DOHH2 (cell line): ENCODE measurements around the gene SLF2.
A peak's percentile ranks its signal among the peaks of the same experiment; 100 is the strongest.

Experiments
- H3F3A ChIP-seq: fragments of 200-600 bp; sonication (generic), shearing (Covaris generic); 2 replicates; pipeline ENCODE4 v1.6.0; 2016; ENCODE audit warnings: antibody characterized with exemption, mild to moderate bottlenecking; ENCODE audit not compliant: control insufficient read depth, insufficient read depth
- H3K27ac ChIP-seq: fragments of 200-600 bp; sonication (generic); 2 replicates; pipeline ENCODE4 v1.5.1; 2014; ENCODE audit warnings: low read depth, mild to moderate bottlenecking, low read length, moderate library complexity
- H3K27me3 ChIP-seq: fragments of 200-600 bp; sonication (generic); 2 replicates; pipeline ENCODE4 v1.6.1; 2014; ENCODE audit warnings: mild to moderate bottlenecking, low read length, mixed read lengths; ENCODE audit not compliant: control insufficient read depth
- H3K36me3 ChIP-seq: fragments of 200-600 bp; sonication (generic); 2 replicates; pipeline ENCODE4 v1.6.1; 2014; ENCODE audit warnings: mild to moderate bottlenecking, low read length, moderate library complexity, mixed read lengths; ENCODE audit not compliant: control insufficient read depth
- H3K4me1 ChIP-seq: fragments of 200-600 bp; sonication (generic); 2 replicates; pipeline ENCODE4 v1.6.1; 2014; ENCODE audit warnings: mild to moderate bottlenecking, low read length, mixed read lengths; ENCODE audit not compliant: control insufficient read depth
- H3K4me2 ChIP-seq: fragments of 200-600 bp; sonication (generic); 2 replicates; pipeline ENCODE4 v1.6.0; 2014; ENCODE audit warnings: mild to moderate bottlenecking, low read length, moderate library complexity
- H3K4me3 ChIP-seq: fragments of 200-600 bp; sonication (generic); 2 replicates; pipeline ENCODE4 v1.5.1; 2014; ENCODE audit warnings: mild to moderate bottlenecking, low read length, mixed read lengths
- H3K79me2 ChIP-seq: fragments of 200-600 bp; sonication (generic); 2 replicates; pipeline ENCODE4 v1.6.1; 2014; ENCODE audit warnings: mild to moderate bottlenecking, low read length, mixed read lengths; ENCODE audit not compliant: control insufficient read depth
- H3K9me2 ChIP-seq: fragments of 200-600 bp; sonication (generic); replicated peaks from 2 replicates; pipeline ENCODE4 v1.6.1; 2014; ENCODE audit warnings: mild to moderate bottlenecking, low read length, mixed read lengths; ENCODE audit not compliant: control insufficient read depth
- H3K9me3 ChIP-seq: fragments of 200-600 bp; sonication (generic); 2 replicates; pipeline ENCODE4 v1.6.1; 2014; ENCODE audit warnings: antibody characterized with exemption, low read length, mixed read lengths; ENCODE audit not compliant: control insufficient read depth, insufficient read depth
- H4K20me1 ChIP-seq: fragments of 200-600 bp; sonication (generic); 2 replicates; pipeline ENCODE4 v1.6.0; 2014; ENCODE audit warnings: low read depth, mild to moderate bottlenecking, antibody characterized with exemption, low read length, moderate library complexity; ENCODE audit not compliant: control insufficient read depth, insufficient read depth
- EZH2phosphoT487 ChIP-seq: fragments of 200-600 bp; sonication (generic); IDR thresholded peaks from 2 replicates; pipeline ENCODE4 v1.6.1; 2017; ENCODE audit warnings: borderline replicate concordance, mild to moderate bottlenecking, antibody characterized with exemption, low read length, moderate library complexity, mixed read lengths
- TF ChIP-seq, protein P1 (sequence below): fragments of 200-600 bp; sonication (generic); IDR thresholded peaks from one replicate; pipeline ENCODE4 v1.5.1; 2014; ENCODE audit warnings: antibody characterized with exemption, mild to moderate bottlenecking, low read depth, low read length; ENCODE audit not compliant: poor library complexity, severe bottlenecking

SLF2 gene

DNA sequence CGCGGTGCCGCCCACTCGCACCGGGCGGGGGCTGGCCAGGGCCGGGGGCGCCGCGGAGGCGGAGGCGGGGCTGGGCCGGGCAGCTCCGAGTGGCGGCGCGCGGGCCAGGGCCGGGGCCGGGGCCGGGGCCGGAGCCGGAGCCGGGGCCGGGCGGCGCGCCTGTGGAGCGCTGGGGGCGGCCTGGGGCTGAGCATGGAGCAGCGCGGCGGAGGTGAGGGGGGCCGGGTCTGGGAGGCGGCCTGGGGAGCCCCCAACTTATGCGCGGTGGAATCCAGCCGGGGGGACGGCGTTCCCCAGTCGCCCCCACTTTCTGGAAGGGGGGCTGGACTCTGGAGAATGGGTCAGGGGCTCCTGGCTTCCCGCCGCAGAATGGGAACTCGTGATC, 87.0 kb downstream of the SLF2 start, which contains the start of gene LZTS2:
Gene LZTS2, plus strand, starts transcription at position 67 of the 385 bp plus-strand sequence. CDS start 2,731 bp downstream, outside the sequence.
- Histone ChIP-seq H3K9me2 (no peaks in the 10 kb centered on the region), H3K4me2 (peak within 1 kb of the TSS; percentile 100), H3F3A (peaks cover 16% of the 10 kb centered on the region), H3K27ac (peak within 1 kb of the TSS; percentile 81), H3K9me3 (no peaks in the 10 kb centered on the region), H4K20me1 (no peaks in the 10 kb centered on the region), H3K4me1 (peaks cover 29% of the 10 kb centered on the region), H3K36me3 (peaks cover 3% of the 10 kb centered on the region), H3K4me3 (peak within 1 kb of the TSS; percentile 97), H3K27me3 (no peaks in the 10 kb centered on the region), H3K79me2 (peaks cover 17% of the 10 kb centered on the region)
- TF ChIP-seq EZH2phosphoT487: no peak
- TF ChIP-seq, protein P1, sequence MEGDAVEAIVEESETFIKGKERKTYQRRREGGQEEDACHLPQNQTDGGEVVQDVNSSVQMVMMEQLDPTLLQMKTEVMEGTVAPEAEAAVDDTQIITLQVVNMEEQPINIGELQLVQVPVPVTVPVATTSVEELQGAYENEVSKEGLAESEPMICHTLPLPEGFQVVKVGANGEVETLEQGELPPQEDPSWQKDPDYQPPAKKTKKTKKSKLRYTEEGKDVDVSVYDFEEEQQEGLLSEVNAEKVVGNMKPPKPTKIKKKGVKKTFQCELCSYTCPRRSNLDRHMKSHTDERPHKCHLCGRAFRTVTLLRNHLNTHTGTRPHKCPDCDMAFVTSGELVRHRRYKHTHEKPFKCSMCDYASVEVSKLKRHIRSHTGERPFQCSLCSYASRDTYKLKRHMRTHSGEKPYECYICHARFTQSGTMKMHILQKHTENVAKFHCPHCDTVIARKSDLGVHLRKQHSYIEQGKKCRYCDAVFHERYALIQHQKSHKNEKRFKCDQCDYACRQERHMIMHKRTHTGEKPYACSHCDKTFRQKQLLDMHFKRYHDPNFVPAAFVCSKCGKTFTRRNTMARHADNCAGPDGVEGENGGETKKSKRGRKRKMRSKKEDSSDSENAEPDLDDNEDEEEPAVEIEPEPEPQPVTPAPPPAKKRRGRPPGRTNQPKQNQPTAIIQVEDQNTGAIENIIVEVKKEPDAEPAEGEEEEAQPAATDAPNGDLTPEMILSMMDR: no peak

DNA sequence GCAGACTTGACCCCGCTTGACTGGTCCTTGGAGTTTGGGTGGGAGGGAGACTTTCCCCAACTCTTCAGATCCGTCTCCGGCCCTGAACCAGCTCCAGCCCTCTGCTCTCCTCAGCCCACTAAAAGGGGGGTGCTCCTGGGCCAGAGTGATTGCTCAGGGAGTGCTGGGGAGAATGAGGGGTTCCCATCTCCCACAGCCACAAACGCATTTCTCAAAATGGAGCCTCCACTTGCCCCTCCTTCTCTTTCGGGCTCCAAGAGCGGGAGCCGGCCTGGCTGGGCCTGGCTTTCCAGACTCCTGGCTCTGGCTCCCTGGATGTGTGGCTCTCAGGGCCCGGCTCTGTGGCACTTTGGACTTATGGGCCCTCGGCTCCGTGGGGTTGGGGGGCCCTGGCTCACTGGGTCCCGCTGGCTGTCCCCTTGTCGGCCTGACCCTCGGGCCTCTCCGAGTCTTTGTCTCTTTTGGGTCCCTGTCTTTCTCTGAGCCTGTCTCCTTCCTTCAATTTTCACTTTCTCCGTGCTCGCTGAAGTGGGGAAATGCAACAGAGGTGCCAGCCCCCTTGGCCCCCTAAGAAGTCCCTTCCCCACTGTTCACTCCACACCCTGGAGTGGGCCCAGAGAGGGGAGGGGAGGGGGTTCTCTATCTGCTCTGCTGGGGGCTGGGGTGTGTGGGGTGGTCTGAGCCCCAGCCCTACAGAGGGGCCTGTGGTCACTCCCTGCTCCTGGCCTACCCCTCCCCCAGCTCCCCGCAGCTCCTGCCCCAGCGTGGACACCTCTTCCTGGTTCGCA, 87.6 kb downstream of the SLF2 start:
- H3K4me1 ChIP-seq: peaks cover 29% of the 10 kb centered on the region
- no peak for TF ChIP-seq EZH2phosphoT487
- TF ChIP-seq, protein P1: no peak
- H3K36me3 ChIP-seq: no peaks in the 10 kb centered on the region
- no peaks in the 10 kb centered on the region for H4K20me1 ChIP-seq
- H3K79me2 ChIP-seq: peaks cover 17% of the 10 kb centered on the region
- H3K27ac ChIP-seq: no peak overlapping the region
- H3K27me3 ChIP-seq: no peaks in the 10 kb centered on the region
- H3K4me2 ChIP-seq: peak overlapping the region; percentile 51
- peak overlapping the region; percentile 49 for H3K4me3 ChIP-seq
- H3K9me2 ChIP-seq: no peaks in the 10 kb centered on the region
- H3F3A ChIP-seq: peaks cover 13% of the 10 kb centered on the region
- H3K9me3 ChIP-seq: no peaks in the 10 kb centered on the region

DNA sequence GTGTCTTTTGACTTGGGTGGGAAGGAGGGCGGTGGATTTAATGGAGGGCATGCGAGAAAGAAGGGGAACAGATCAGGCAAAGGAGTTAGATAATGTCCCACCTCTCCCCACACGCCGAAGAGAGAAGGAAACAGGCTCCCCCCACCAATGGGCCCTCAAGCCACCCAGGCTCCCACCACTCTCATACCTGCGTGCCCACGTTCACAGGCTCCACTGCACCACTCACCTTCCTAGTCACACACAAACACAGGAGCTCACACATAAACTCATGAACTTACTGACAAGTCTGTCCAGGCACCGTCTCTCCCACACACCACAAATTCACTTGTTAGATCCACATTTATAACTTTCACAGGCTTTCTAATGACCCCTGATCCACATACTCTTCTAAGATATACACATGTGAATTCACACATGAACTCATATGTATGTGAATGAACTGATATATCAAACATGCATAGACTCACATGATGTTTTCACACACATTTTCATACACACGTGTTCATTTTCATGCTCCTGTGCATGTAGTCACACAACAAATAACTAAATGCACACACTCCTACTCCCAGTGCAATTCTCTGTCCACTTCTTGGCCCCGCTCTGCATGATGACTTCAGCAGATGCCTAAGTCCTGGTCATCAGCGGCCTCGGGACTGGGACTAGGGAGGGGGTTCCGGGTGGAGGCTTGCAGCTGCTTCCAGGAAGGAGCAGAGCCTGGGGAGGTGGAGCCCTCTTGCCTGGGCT, 88.3 kb downstream of the SLF2 start:
- peaks cover 9% of the 10 kb centered on the region for H3F3A ChIP-seq
- TF ChIP-seq, protein P1: no peak
- no peak for TF ChIP-seq EZH2phosphoT487
- H3K27me3 ChIP-seq: no peaks in the 10 kb centered on the region
- no peak overlapping the region for H3K27ac ChIP-seq
- H3K4me2 ChIP-seq: no peak overlapping the region
- no peaks in the 10 kb centered on the region for H3K9me2 ChIP-seq
- H3K36me3 ChIP-seq: no peaks in the 10 kb centered on the region; the same call in 1 of the 2 replicates
- peaks cover 17% of the 10 kb centered on the region for H3K79me2 ChIP-seq
- H3K9me3 ChIP-seq: no peaks in the 10 kb centered on the region
- no peak overlapping the region for H3K4me3 ChIP-seq
- no peaks in the 10 kb centered on the region for H4K20me1 ChIP-seq
- peaks cover 26% of the 10 kb centered on the region for H3K4me1 ChIP-seq
